GM12874 (cell line): ENCODE results near the gene CORIN.

Experiments
- CTCF ChIP-seq: IDR thresholded peaks from 2 replicates; pipeline ENCODE4 v1.5.1; 2011; ENCODE audit warnings: low read depth, mild to moderate bottlenecking, control low read depth, low read length, moderate library complexity; ENCODE audit not compliant: insufficient read depth

The CORIN gene

DNA sequence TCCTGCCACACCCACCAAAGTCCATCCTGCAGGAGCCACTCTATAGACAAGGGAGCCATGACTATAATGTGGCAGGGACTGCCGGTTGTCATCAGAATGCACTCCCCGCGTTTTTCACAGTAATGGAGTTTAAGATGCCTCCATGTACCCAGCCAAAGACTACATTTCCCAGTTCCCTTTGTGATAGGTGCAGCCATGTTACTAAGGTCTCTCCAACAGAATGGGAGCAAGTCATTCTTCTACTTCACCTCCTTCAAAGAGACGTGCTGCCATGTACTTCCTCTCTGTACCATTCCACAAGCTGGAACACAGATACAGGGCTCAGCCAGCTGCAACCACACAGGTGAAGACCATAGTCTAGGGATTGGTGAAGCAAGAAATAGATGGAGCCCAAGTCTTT lies 126.7 kb downstream of the CORIN start:
- no peak for TF ChIP-seq CTCF

DNA sequence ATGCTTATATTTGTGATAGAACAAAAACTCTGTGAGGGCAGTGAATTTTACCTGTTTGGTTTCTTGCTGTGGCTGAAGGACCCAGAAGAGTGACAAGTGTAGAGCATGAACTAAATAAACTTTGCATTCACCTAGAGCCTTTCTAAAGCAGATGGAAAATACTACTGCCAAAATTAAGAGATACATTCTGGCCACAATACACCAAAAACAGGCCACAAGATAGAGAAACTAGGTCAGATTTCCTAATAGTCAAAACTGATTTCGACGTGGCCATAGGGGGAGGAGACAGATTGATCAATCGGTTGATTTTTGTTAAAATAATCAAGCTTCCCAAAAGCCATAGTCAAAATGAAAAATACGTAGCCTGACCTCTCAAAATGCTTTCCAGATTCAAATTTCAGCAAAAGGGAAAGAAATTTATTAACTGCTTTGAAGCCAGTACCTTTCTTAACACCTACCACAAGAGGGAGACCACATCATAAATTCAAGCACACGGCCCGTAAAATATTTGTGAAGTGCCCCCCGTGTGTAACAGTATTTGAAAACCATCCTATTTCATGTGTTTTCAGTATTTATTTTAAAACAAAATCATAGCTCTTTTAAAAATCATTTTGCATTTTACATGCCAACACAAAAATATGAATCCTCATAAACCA lies 132.4 kb downstream of the CORIN start:
- TF ChIP-seq CTCF = peak; percentile 23; the same call in 1 of the 2 replicates

DNA sequence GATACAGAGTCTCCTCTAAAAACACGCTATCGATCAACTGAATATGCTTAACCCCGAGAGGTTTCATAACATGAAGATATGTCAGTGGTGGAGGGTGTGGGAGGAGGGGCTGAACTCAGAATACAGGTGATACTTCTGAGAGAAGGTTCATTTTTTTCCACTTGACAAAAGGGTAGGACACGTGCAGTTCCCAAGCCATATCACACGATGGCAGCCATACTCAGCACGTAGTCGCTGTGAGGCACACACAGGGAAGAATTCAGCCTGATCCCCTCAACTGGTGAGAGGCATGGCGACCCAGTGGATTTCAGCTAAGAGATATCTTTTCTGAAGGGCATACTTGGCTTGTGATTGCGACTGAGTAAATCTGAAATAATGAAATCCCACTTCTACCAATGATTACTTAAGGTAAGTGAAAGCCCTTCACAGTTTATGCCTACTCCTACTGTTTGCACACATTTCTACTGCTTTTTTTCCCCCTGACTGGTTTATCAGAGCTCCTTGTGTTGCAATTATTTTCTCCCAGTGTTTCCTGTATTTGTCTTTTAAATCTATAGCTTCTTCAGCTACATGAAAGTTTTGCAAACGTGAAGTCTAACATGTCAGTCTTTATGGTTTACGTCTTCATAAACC lies 133.1 kb downstream of the CORIN start:
- TF ChIP-seq CTCF = peak; percentile 48

DNA sequence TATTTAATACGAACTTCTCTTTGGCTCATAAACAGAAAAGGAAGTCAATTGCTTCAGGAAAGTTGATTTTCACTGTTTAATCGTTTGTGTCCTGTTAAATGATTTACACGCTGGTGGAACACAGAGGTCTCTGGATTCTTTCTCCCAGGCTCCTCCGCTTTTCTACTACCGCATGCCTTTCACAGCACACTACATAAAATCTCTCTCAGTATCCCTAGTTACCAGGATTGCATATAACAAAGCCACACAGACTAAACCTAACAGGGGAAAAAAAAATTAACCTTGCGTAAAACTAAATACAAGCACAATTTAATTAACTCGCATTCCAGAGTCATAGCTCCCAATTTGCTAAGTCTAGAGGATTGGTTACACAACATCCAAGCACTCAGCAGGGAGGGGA lies 133.9 kb downstream of the CORIN start:
- TF ChIP-seq CTCF = no peak

DNA sequence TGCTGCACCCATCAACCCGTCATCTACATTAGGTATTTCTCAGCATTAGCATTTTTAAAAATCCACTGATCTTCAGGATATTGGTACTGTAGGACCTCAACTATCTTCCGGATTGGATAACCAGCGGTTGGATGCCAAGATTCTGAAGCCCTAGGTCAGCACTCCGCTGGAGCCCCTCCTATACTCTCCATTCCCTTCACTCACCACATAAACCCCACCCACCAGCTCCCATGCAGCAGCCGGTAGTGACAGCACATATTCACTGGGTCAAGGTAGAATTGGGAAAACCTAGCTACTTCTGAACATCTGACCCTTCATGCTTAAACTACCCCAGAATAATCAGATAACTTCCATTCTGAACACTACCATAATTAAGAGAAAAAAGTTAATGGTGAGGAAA lies 134.9 kb downstream of the CORIN start:
- TF ChIP-seq CTCF = no peak

DNA sequence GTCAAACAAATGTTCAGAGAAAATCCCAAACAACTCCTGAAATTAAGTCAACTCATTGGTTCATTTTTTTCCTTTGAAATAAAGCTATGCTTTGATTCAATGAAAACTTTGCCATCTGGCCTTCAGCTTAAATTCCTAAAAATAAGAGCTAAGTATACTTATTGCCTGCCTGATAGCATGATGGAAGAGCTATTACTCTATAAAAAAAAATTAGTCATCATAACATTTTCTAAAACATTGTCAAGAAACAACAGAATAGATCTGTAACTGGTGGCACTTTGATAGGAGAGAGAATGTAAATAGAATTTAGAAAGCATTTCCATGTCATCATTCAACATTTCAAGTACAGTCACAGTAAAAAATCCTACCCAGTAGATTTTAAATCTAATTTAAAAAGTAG lies 136.6 kb downstream of the CORIN start:
- TF ChIP-seq CTCF = no peak

- no peak for TF ChIP-seq CTCF
Observed at GRCh38 chr4:47698837-47699236, 139.0 kb downstream of the CORIN start.
